Measurements from ENCODE around the gene GRIK5. TPM values are rescaled to one million over a fixed set of nuclear protein-coding genes. Genes with fewer than 3 reads are reported as not detected.

GRIK5 gene
- total and polyA plus RNA-seq, 2 donors from 2014 or later = 8.9 to 16.2 TPM

GRCh38 chr19:42078058-42078457, 8.1 kb upstream of the GRIK5 start:
- H3K27me3 ChIP-seq (ENCODE audit: control insufficient read depth, insufficient read depth, low read length) = no peaks in the 10 kb centered on the region
- H3K9me3 ChIP-seq (ENCODE audit: control insufficient read depth in 2 of 3, insufficient read depth in 1 of 3, low read length in 3 of 3) = no peaks in the 10 kb centered on the region
- H3K27ac ChIP-seq (ENCODE audit: low read depth in 2 of 2, low read length in 2 of 2) = no peak overlapping the region
- DNase-seq = no peak
- no peak for TF ChIP-seq CTCF (IDR thresholded peaks at IDR 0.05; ENCODE audit: borderline replicate concordance, extremely low read depth, insufficient read depth)
- intact Hi-C loops (cut with DNase I) = no loop called here
- H3K36me3 ChIP-seq (ENCODE audit: control insufficient read depth in 2 of 3, insufficient read depth in 3 of 3, low read length in 3 of 3) = peaks cover 2 to 23% (median 14%) of the 10 kb centered on the region in 3 donors
- FAIRE-seq = no peak
- H3K9ac ChIP-seq (ENCODE audit: low read length in 3 of 3) = no peak overlapping the region
- H3K4me3 ChIP-seq (ENCODE audit: low read length in 3 of 3) = no peak overlapping the region
- peaks cover 0 to 14% (median 5%) of the 10 kb centered on the region in 3 donors for H3K4me1 ChIP-seq (ENCODE audit: control insufficient read depth in 2 of 3, insufficient read depth in 2 of 3, low read depth in 1 of 3, low read length in 3 of 3)

DNA sequence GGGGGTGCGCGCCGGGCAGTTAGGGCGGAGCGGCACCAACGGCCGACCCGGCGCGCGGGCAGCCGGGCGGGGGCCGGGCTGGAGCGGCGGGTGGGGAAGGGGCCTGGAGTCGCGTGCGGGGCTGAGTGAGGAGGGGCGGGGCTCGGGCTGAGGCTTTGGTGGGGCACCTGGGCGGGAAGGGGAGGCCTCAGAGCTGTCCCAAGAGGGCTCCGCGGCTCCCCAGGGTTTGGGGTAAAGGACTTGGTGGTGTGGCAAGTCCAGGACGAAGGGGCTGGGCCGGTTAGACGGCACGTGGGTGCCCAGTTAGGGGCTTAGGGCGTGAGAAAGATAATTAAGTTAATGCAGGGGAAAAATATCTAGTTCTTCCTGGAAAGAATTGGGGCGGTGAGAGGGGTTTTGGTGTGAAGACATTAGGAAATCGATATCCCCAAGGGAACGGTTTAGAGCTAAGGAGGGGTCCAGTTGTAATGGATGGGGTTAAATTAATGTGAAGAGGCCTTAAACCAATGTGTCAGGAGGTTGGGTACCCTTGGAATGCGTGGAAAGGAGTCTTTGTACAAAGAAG, 6.5 kb upstream of the GRIK5 start:
- intact Hi-C loops (cut with DNase I) = no loop called here
- Histone ChIP-seq H3K9ac (ENCODE audit: low read length in 3 of 3) (peak overlapping the region; percentile 45 to 81 (median 68)), H3K27me3 (ENCODE audit: control insufficient read depth, insufficient read depth, low read length) (no peaks in the 10 kb centered on the region), H3K36me3 (ENCODE audit: control insufficient read depth in 2 of 3, insufficient read depth in 3 of 3, low read length in 3 of 3) (peaks cover 2 to 20% (median 14%) of the 10 kb centered on the region in 3 donors), H3K4me3 (ENCODE audit: low read length in 3 of 3) (peak overlapping the region; percentile 77 to 83 (median 79)), H3K27ac (ENCODE audit: low read depth in 2 of 2, low read length in 2 of 2) (peak overlapping the region; percentile 80 to 88), H3K9me3 (ENCODE audit: control insufficient read depth in 2 of 3, insufficient read depth in 1 of 3, low read length in 3 of 3) (no peaks in the 10 kb centered on the region), H3K4me1 (ENCODE audit: control insufficient read depth in 2 of 3, insufficient read depth in 2 of 3, low read depth in 1 of 3, low read length in 3 of 3) (peaks cover 0 to 14% (median 5%) of the 10 kb centered on the region in 3 donors)
- peak in 1 of 5 donors; percentile 86 for DNase-seq
- no peak for TF ChIP-seq CTCF (IDR thresholded peaks at IDR 0.05; ENCODE audit: borderline replicate concordance, extremely low read depth, insufficient read depth)
- no peak for FAIRE-seq

DNA sequence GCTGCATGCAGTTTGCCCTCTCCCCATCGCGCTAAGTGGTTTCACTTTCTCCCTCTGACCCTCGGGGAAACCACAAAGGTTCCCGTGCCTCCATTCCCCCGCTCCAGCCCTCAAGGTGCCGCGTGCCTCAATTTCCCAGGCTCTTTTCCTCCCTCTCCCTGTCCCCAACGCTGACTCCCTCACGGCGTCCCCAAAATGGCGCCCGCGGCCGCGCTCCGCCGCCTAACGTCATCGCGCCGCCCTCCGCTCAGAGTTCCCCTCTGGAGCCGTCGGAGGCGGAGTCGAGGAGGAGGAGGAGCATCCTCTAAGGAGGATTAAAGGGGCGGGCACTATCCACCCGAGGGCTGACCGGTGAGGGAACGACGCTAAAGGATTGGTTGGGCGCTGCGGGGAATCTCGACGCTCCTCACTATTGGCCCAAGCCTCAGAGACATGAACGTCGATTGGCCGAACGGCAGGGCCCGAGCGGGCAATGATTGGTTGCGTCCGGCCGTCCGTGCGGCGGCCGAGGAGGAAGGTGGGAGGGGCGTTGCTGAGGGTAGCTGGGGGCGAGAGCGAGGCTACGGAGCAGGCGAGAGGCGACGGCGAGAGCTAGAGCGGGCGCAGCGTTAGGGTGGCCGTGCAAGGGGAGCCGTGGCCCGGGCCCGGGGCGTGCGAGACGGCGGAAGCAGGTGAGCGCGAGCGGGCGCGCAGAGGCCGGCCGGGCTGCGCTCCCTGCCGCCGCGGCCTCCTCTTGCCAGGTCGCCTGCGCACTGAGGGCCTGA, 5.8 kb upstream of the GRIK5 start, which contains the start of gene ZNF574:
Gene ZNF574 (plus strand): TSS at position 551 of the 764 bp plus-strand sequence. CDS start 2,441 bp downstream, outside the sequence.
- intact Hi-C loops (cut with DNase I) = no loop called here

More for the DNA sequence above, 5.8 kb upstream of the GRIK5 start, which contains the start of gene ZNF574:
- Histone ChIP-seq H3K4me1 (ENCODE audit: control insufficient read depth in 2 of 3, insufficient read depth in 2 of 3, low read depth in 1 of 3, low read length in 3 of 3) (peaks cover 0 to 14% (median 5%) of the 10 kb centered on the region in 3 donors), H3K9ac (ENCODE audit: low read length in 3 of 3) (peak within 1 kb of the TSS; percentile 94 to 99 (median 96)), H3K27me3 (ENCODE audit: control insufficient read depth, insufficient read depth, low read length) (no peaks in the 10 kb centered on the region), H3K27ac (ENCODE audit: low read depth in 2 of 2, low read length in 2 of 2) (peak within 1 kb of the TSS; percentile 99), H3K4me3 (ENCODE audit: low read length in 3 of 3) (peak within 1 kb of the TSS; percentile 93 to 95 (median 94)), H3K9me3 (ENCODE audit: control insufficient read depth in 2 of 3, insufficient read depth in 1 of 3, low read length in 3 of 3) (no peaks in the 10 kb centered on the region), H3K36me3 (ENCODE audit: control insufficient read depth in 2 of 3, insufficient read depth in 3 of 3, low read length in 3 of 3) (peaks cover under 1 to 13% (median 11%) of the 10 kb centered on the region in 3 donors)
- DNase-seq (peak; percentile 99 to 100 (median 99)), FAIRE-seq (peak; percentile 99)
- TF ChIP-seq CTCF (IDR thresholded peaks at IDR 0.05; ENCODE audit: borderline replicate concordance, extremely low read depth, insufficient read depth) = no peak

Data from kidney (tissue), 14 donors.